Subcutaneous adipose tissue (tissue), 4 donors: ENCODE results near the gene ZNF22. TPM values are rescaled to one million over a fixed set of nuclear protein-coding genes. Genes with fewer than 3 reads are reported as not detected.

Experiments
- total RNA-seq, 4 donors: library from RNA; depleted of rRNA; stranded (reverse); fragments of >200 nt; gene quantifications; one replicate each; pipeline ENCODE4 v1.1.0, GENCODE V29; 2016
- TF ChIP-seq, protein P1 (sequence below): fragments of 450-650 bp; IDR thresholded peaks from one replicate; pipeline ENCODE4 v1.5.1; 2016; ENCODE audit warnings: low read depth, mild to moderate bottlenecking, control low read depth, antibody characterized with exemption, moderate library complexity

ZNF22 gene
- total RNA-seq, 4 donors from 2014 or later = 34.7 to 85.9 (median 46.6) TPM

DNA sequence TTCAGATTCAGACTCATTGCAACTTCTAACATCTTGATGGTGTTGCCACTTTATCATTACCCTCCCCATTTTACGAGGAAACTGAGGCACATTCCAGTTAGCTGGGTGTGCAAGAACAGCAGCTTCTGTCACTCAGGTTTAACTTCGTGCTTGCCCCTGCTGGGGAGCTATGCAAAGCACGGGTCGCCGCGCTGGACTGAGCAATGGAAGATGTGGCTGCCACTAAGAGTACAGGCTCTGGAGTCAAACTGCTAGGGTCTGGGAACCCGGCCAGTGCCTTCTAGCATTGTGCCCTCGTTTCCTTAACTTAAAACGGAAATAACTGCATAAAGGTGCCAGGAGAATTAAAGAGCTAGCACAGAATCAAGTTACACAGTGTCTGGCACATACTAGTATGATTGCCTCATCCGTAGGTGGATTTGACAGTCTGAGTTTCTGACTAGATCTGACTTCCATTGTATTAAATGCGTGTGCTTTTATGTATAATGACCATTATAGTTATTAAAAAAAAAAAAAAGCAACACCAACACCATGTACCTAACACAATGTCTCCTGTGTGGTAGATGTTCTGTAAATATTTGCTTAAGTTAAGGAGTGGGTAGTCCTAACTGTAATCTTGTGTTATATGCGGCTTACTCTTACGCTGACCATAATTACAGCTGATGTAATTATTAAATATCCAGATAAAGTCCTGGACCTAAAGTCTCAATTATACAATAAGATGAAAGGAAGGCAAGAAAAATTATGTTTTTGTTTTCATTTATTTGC lies 842 bp downstream of the ZNF22 start:
- TF ChIP-seq, protein P1, sequence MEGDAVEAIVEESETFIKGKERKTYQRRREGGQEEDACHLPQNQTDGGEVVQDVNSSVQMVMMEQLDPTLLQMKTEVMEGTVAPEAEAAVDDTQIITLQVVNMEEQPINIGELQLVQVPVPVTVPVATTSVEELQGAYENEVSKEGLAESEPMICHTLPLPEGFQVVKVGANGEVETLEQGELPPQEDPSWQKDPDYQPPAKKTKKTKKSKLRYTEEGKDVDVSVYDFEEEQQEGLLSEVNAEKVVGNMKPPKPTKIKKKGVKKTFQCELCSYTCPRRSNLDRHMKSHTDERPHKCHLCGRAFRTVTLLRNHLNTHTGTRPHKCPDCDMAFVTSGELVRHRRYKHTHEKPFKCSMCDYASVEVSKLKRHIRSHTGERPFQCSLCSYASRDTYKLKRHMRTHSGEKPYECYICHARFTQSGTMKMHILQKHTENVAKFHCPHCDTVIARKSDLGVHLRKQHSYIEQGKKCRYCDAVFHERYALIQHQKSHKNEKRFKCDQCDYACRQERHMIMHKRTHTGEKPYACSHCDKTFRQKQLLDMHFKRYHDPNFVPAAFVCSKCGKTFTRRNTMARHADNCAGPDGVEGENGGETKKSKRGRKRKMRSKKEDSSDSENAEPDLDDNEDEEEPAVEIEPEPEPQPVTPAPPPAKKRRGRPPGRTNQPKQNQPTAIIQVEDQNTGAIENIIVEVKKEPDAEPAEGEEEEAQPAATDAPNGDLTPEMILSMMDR = no peak

GRCh38 chr10:45003432-45004000 lies 2.8 kb downstream of the ZNF22 start:
- TF ChIP-seq, protein P1 = no peak

- TF ChIP-seq, protein P1 = no peak
Observed at GRCh38 chr10:45004661-45005060, 3.9 kb downstream of the ZNF22 start.

GRCh38 chr10:45005284-45005683 lies 4.6 kb downstream of the ZNF22 start:
- TF ChIP-seq, protein P1 = no peak

DNA sequence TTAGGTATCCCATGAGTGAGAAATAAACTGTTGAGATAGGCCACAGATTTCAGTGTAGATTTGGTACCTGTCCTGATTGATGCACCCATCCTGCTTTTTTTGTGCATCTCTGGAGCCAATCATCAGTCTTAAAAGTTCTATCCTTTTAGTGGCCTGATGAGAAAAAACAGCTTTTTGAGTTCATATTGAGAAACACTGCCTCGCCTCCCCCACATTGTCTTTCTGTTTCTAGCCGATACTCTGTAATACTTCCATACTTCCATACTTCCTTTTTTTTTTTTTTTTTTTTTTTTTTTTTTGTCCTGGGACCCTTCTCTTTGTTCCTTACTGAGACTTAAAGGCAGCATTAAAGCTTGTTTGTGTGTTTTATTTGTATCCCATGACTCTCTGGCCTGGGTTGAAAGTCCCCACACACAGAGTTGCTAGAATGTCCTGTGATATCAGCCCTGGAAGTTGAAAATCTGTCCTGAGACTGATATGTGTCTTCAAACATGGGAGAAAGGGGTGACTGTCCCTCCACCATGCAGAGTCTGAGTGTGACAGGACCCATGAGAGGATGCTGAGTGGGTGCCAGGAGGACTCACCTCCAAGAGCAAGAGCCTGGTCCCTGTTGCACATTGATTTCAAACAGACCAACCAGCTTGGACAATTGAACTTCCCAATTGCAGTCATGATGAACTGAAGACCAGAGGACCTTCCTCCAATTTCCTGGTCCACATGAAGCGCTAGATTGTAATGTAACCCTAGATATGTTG lies 5.7 kb downstream of the ZNF22 start:
- TF ChIP-seq, protein P1 = no peak

- TF ChIP-seq, protein P1 = no peak
Observed at GRCh38 chr10:45008524-45009161, 7.9 kb downstream of the ZNF22 start.

DNA sequence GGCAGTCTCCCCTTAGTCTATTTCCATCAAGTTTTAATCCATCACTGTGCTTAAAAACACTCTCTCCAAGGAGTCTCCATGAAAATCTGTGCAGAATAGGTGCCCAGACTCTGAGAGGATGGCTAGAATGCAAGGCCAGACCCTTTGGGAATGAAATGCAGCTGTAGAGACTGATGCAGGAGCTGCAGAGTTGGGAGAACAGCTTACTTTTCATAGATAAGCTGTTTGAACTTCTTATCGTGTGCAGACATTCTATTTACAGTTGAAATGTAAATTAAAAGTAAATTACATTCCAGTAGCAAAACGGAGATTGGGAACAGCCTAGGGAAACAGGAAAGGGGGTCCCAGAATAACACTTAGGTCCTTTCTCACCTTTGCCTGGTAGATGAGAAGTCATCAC lies 14.9 kb downstream of the ZNF22 start:
- TF ChIP-seq, protein P1 = no peak
